Motor neuron (in vitro differentiated cells): ENCODE data around the gene MYLK. TPM values are rescaled to one million over a fixed set of nuclear protein-coding genes. Genes with fewer than 3 reads are reported as not detected.
A peak's percentile ranks its signal among the peaks of the same experiment; 100 is the strongest.

Experiments
- ATAC-seq, 8 experiments: fragments of 200-7000 bp; cut with Tn5 transposase; replicated peaks in 6 of 8; 2 replicates each; pipeline ENCODE4 v1.8.0; 2021; ENCODE audit warnings: mild to moderate bottlenecking in 8 of 8, moderate library complexity in 8 of 8
- H3K27ac ChIP-seq, 2 donors: fragments of 250-450 bp; sonication (Bioruptor Pico); 2 replicates each; pipeline ENCODE4 v1.9.0; 2021; ENCODE audit warnings: antibody characterized with exemption in 2 of 2, mild to moderate bottlenecking in 2 of 2, moderate library complexity in 1 of 2
- H3K4me1 ChIP-seq, 2 donors: fragments of 250-450 bp; sonication (Bioruptor Pico); replicated peaks in 1 of 2; 2 replicates each; pipeline ENCODE4 v1.6.1; 2021; ENCODE audit warnings: antibody characterized with exemption in 2 of 2, mild to moderate bottlenecking in 2 of 2, moderate library complexity in 1 of 2
- H3K4me3 ChIP-seq, 5 donors: fragments of 250-450 bp; sonication (Bioruptor Pico); 2 replicates each; pipeline ENCODE4 v1.9.0; 2021; ENCODE audit warnings: antibody characterized with exemption in 5 of 5, mild to moderate bottlenecking in 5 of 5, moderate library complexity in 4 of 5
- WGBS, 10 experiments: fragments of 450-650 bp; shearing (Covaris generic); methylation state at CpG; one replicate each; pipeline ENCODE4 v1.0.0; 2022; 5-methylcytosine and 5-hydroxymethylcytosine counted together
- in situ Hi-C, 9 experiments: fragments of 400-800 bp; cut with MboI; loops; one replicate each; pipeline ENCODE4 v1.15.0; 2021; ENCODE audit warnings: low sequenced_read_pairs in 9 of 9, low pct_unique_long_range_greater_than_20kb in 2 of 9; ENCODE audit not compliant: unreplicated experiment in 9 of 9
- total RNA-seq, 8 experiments: library from RNA; unstranded; fragments of 300-600 nt; gene quantifications; 2 replicates each; pipeline versions ENCODE4 v1.2.3 to v1.2.4, GENCODE V29; 2022

The MYLK gene
- total RNA-seq, 8 experiments from 2014 or later = 1.8 to 18.7 (median 6.1) TPM

DNA sequence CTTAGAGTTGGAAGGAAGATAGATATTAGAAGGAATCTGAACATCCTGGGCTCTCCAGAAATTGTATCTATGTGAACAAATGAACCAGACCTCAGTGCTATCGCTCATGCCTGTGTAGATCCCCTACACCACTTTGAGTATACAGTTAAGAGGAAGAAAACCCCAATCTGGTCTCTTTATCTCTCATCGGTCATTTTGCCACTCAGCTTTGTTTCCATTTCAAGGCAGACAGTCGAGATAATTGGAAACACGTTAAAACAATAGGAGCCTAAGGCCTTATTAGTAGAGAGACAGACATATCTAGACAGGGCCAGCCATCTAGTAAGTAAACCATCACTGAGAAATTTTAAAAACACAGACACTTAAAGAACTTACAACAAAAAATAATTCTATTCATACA, 101.6 kb downstream of the MYLK start:
- WGBS, 10 experiments = 0 to 92% (median 46%) methylated on average over 1 to 4 of the region's 4 CpGs; no CpG with 5 or more reads in 2 of the 10 experiments
- in situ Hi-C loops = no loop called here
- no peak for ATAC-seq
- Histone ChIP-seq H3K27ac (no peak overlapping the region), H3K4me3 (no peak overlapping the region), H3K4me1 (no peaks in the 10 kb centered on the region)

DNA sequence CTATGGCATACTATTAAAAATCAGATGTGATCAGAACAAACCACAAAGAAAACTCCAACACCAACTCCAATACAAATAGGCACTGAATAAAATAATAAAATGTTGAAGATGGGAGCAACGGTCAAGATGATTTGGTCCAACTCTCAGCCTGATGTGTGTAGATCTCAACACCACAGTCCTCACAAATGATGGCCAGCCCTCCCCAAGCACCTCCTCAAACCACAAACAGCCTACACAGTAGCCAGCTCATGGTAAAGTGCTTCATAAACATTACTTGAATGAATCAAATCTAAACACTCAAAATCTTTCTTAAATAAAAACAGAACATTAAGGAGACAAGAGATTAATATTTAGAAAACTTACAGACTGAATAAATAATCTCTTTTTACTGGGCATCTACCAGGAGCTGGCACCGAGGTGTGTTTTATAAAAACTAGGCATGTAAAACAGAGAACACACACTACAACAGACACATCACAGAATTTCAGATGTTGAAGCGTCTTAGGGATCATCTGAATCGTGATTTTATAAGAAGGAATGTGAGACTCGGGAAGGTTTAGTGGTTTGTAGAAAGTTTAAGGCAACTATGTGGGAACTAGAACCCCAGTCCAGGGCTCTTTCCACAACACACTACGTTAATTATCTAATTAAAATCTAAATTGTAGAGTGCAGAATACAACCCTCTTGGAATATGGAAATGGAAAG, 102.4 kb downstream of the MYLK start:
- in situ Hi-C loops = no loop called here

DNA sequence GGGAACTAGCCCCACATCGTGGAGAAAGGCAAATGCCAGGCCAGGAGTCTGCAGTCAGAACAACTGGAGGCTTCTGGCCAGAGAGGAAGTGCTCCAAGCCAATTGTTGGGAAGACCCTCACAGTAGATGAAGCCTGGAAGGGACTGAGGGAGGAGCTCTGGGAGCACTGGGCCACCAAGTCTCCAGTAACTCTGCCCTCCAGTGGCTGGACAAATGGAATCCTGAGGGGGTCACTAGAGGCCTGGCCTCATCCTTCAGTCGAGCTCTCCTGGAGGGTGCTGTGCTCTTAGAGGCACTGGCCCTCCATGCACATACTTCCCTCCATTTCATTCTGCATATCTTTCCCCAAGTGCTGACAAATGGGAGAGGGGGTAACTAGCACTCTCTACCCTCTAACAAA, 103.0 kb downstream of the MYLK start:
- no peak overlapping the region for H3K27ac ChIP-seq
- H3K4me3 ChIP-seq = no peak overlapping the region
- no peak for ATAC-seq
- no peaks in the 10 kb centered on the region for H3K4me1 ChIP-seq
- WGBS, 10 experiments = 67 to 100% (median 82%) methylated on average over 1 of the region's 2 CpGs; no CpG with 5 or more reads in 4 of the 10 experiments
- in situ Hi-C loops = no loop called here

More for the DNA sequence above, 102.4 kb downstream of the MYLK start:
- WGBS, 10 experiments = 16 to 100% (median 86%) methylated on average over 1 to 6 of the region's 6 CpGs
- Histone ChIP-seq H3K27ac (no peak overlapping the region), H3K4me3 (no peak overlapping the region), H3K4me1 (no peaks in the 10 kb centered on the region)
- no peak for ATAC-seq

GRCh38 chr3:123780656-123781055, 103.5 kb downstream of the MYLK start:
- 78 to 100% (median 88%) methylated on average over 1 to 6 of the region's 6 CpGs; no CpG with 5 or more reads in 1 of the 10 experiments for WGBS, 10 experiments
- no peak for ATAC-seq
- no peak overlapping the region for H3K27ac ChIP-seq
- no peak overlapping the region for H3K4me3 ChIP-seq
- in situ Hi-C loops = no loop called here
- H3K4me1 ChIP-seq = no peaks in the 10 kb centered on the region

GRCh38 chr3:123779655-123780231, 104.4 kb downstream of the MYLK start:
- in situ Hi-C loops = no loop called here
- 60 to 100% (median 86%) methylated on average over 1 to 8 of the region's 10 CpGs; no CpG with 5 or more reads in 1 of the 10 experiments for WGBS, 10 experiments
- Histone ChIP-seq H3K27ac (no peak overlapping the region), H3K4me1 (no peaks in the 10 kb centered on the region), H3K4me3 (no peak overlapping the region)
- ATAC-seq = no peak

DNA sequence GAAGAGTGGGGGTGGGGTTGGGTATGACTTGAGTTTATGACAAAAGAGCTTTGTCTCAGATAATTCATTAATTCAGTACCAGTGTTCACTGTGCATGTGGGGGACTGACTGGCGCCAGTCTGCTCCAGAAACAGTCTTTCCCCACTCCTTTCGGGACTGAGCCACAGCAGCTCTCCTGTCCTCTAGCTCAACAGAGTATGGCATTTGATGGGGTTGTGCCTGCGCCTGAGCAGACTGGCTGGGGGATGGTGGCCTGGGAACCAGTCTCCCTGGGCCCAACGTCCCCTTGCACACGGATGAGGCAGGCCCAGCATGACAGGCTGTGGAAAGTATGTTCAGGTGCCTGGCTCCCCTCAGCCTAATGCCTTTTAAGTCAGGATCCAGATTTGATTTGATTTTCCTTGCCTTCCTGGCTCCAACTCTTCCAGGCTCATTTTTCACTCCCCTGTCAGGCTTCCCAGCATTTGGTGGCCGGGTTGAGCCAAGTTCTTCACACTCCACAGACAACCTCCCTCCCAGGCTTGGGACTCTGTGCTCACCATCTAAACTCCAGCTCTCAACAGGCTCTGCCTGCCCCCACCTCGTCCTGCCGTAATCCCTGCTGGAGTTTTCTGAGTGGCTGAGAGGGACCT, 105.0 kb downstream of the MYLK start:
- ATAC-seq = no peak
- in situ Hi-C loops = no loop called here
- no peak overlapping the region for H3K27ac ChIP-seq
- WGBS, 10 experiments = 66 to 80% (median 70%) methylated on average over 2 to 6 of the region's 8 CpGs; no CpG with 5 or more reads in 6 of the 10 experiments
- peaks cover 0 to 2% of the 10 kb centered on the region in 2 donors for H3K4me1 ChIP-seq
- H3K4me3 ChIP-seq = no peak overlapping the region

DNA sequence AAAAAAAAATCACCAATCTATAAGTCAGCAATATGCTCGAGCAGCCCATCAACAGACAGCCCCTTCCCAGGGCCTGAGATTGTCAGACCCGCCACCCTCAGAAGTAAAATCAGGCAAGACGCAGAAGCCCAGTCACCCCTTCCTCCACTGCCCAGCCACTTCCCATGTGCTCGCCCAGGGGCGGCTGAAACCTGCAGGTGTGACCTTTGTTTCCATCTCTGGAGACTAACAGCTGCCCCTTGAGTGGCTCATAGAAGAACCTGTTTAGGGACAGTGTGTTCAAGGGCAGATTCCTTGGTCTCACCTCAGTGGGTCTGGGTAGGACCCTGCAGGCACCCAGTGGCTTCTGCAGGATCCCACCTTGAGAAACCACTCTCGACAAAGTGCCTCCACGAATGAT, 105.6 kb downstream of the MYLK start:
- no peak for ATAC-seq
- Histone ChIP-seq H3K27ac (no peak overlapping the region), H3K4me3 (no peak overlapping the region), H3K4me1 (peaks cover 3 to 8% of the 10 kb centered on the region in 2 donors)
- in situ Hi-C loops = no loop called here
- 29 to 100% (median 75%) methylated on average over 1 to 2 of the region's 7 CpGs; no CpG with 5 or more reads in 6 of the 10 experiments for WGBS, 10 experiments

DNA sequence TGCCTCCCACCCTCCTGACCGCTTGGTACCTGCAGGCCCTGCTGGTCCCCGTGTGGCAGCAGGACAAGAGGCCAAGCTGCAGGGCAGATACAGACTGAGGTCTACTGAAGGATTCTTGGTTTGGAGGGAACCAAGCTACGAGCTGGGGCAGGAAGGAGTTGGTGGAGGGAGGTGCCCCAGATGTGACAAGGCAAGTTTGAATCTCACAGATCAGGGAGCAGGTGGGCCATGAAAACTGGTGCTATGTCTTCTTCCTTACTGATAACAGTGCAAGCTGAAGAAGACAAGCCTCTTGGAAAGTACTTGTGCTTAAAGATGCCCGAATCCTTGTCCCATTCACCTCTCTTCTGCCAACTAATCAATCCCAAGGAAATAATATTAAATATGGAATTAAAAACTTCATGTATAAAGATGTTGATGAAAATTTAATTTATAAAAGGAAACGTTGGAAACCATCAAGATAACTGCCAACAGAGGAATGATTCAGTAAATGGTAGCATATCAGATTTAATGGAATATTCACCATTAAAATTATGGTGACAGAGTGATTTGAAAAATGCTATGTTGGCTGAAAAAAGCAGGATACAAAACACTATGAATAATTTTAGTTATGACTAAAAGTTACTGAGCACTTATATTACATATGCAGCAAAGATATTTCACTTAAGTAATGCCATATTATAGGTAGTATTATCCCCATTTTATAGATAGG, 107.9 kb downstream of the MYLK start:
- WGBS, 10 experiments = 40 to 100% (median 63%) methylated on average over 1 to 4 of the region's 5 CpGs
- Histone ChIP-seq H3K4me1 (peaks cover 5 to 11% of the 10 kb centered on the region in 2 donors), H3K27ac (no peak overlapping the region), H3K4me3 (no peak overlapping the region)
- no peak for ATAC-seq
- in situ Hi-C loops = no loop called here

- WGBS, 10 experiments = 7 to 100% (median 86%) methylated on average over 1 to 3 of the region's 3 CpGs; no CpG with 5 or more reads in 1 of the 10 experiments
- ATAC-seq = peak in 2 of 8 experiments; percentile 8 to 25
- H3K27ac ChIP-seq = no peak overlapping the region
- H3K4me3 ChIP-seq = no peak overlapping the region
- in situ Hi-C loops = no loop called here
- H3K4me1 ChIP-seq = peaks cover 5 to 11% of the 10 kb centered on the region in 2 donors
Observed at GRCh38 chr3:123774474-123774873, 109.7 kb downstream of the MYLK start.

GRCh38 chr3:123773681-123774431, 110.3 kb downstream of the MYLK start:
- H3K4me3 ChIP-seq = no peak overlapping the region
- WGBS, 10 experiments = 0 to 41% (median 3%) methylated on average over 1 to 7 of the region's 7 CpGs; no CpG with 5 or more reads in 3 of the 10 experiments
- in situ Hi-C loops = no loop called here
- peaks cover 5 to 11% of the 10 kb centered on the region in 2 donors for H3K4me1 ChIP-seq
- H3K27ac ChIP-seq = no peak overlapping the region
- peak; percentile 78 to 95 (median 86) for ATAC-seq

GRCh38 chr3:123769356-123769743, 114.8 kb downstream of the MYLK start:
- H3K27ac ChIP-seq = no peak overlapping the region
- 0 to 100% (median 80%) methylated on average over 1 to 3 of the region's 3 CpGs; no CpG with 5 or more reads in 3 of the 10 experiments for WGBS, 10 experiments
- no peak overlapping the region for H3K4me3 ChIP-seq
- in situ Hi-C loops = no loop called here
- H3K4me1 ChIP-seq = peaks cover 5 to 11% of the 10 kb centered on the region in 2 donors
- no peak for ATAC-seq
